HepG2 (cell line): Measurements from ENCODE around the gene TENT5A. TPM values are rescaled to one million over a fixed set of nuclear protein-coding genes. Genes with fewer than 3 reads are reported as not detected.

ENCODE experiments used
- AKAP8 ChIP-seq: sonication (generic); formaldehyde crosslinking; IDR thresholded peaks from 2 replicates; pipeline ENCODE4 v1.5.1; 2020; ENCODE audit warnings: mild to moderate bottlenecking, missing genetic modification reagents
- ASH2L ChIP-seq: fragments of 300-600, 200-600 bp; sonication (generic); IDR thresholded peaks from 2 replicates; pipeline ENCODE4 v1.7.0; 2017; ENCODE audit warnings: low read depth, mild to moderate bottlenecking, moderate library complexity, mixed read lengths, low read length; ENCODE audit not compliant: insufficient read length
- DMAP1 ChIP-seq: IDR thresholded peaks from 2 replicates; pipeline ENCODE4 v1.6.1; 2016
- MAZ ChIP-seq, 2 experiments: sonication (generic) in 1 of 2; formaldehyde crosslinking in 1 of 2; IDR thresholded peaks; 2 replicates each; pipeline versions ENCODE4 v1.5.0 to v1.6.1; 2012 to 2020; ENCODE audit warnings: low read depth in 2 of 2, mild to moderate bottlenecking in 2 of 2, borderline replicate concordance in 1 of 2, improper control_type of control experiment in 1 of 2, low read length in 1 of 2, missing genetic modification reagents in 1 of 2, moderate library complexity in 1 of 2
- MNT ChIP-seq: fragments of 450-650 bp; IDR thresholded peaks from 2 replicates; pipeline ENCODE4 v1.6.1; 2016
- RBFOX2 ChIP-seq: fragments of 200-400 bp; formaldehyde crosslinking; IDR thresholded peaks from 2 replicates; pipeline ENCODE4 v1.6.1; 2017; ENCODE audit warnings: low read depth, mild to moderate bottlenecking, low read length
- SMC3 ChIP-seq: IDR thresholded peaks from 2 replicates; pipeline ENCODE4 v1.6.1; 2011; ENCODE audit warnings: low read length, improper control_type of control experiment
- TBP ChIP-seq: sonication (generic); formaldehyde crosslinking; IDR thresholded peaks from 2 replicates; pipeline ENCODE4 v1.5.0; 2020; ENCODE audit warnings: missing genetic modification reagents
- THAP9 ChIP-seq: sonication (generic); formaldehyde crosslinking; IDR thresholded peaks from 2 replicates; pipeline ENCODE4; 2020; ENCODE audit warnings: missing genetic modification reagents, mild to moderate bottlenecking, borderline replicate concordance
- ZMYM4 ChIP-seq: sonication (generic); formaldehyde crosslinking; IDR thresholded peaks from 2 replicates; pipeline ENCODE4 v1.8.1; 2023; ENCODE audit warnings: mild to moderate bottlenecking, missing genetic modification reagents
- ZNF234 ChIP-seq: sonication (generic); formaldehyde crosslinking; conservative IDR thresholded peaks from 2 replicates; pipeline ENCODE4 v1.5.1; 2020; ENCODE audit warnings: mild to moderate bottlenecking, missing genetic modification reagents
- ZNF264 ChIP-seq: sonication (generic); formaldehyde crosslinking; IDR thresholded peaks from 2 replicates; pipeline ENCODE4 v1.4.0; 2020; ENCODE audit warnings: missing genetic modification reagents
- ZNF326 ChIP-seq: sonication (generic); formaldehyde crosslinking; IDR thresholded peaks from 2 replicates; pipeline ENCODE4 v1.4.0; 2020; ENCODE audit warnings: missing genetic modification reagents, borderline replicate concordance
- ZNF337 ChIP-seq: sonication (generic); formaldehyde crosslinking; IDR thresholded peaks from 2 replicates; pipeline ENCODE4 v1.5.1; 2020; ENCODE audit warnings: missing genetic modification reagents, low read depth, mild to moderate bottlenecking, borderline replicate concordance
- ZNF414 ChIP-seq: sonication (generic); formaldehyde crosslinking; IDR thresholded peaks from 2 replicates; pipeline ENCODE4 v1.5.0; 2020; ENCODE audit warnings: missing genetic modification reagents
- ZNF484 ChIP-seq: sonication (generic); formaldehyde crosslinking; IDR thresholded peaks from 2 replicates; pipeline ENCODE4 v1.5.1; 2020; ENCODE audit warnings: mild to moderate bottlenecking, low read depth, missing genetic modification reagents, borderline replicate concordance
- ZNF75D ChIP-seq: sonication (generic); formaldehyde crosslinking; IDR thresholded peaks from 2 replicates; pipeline ENCODE4 v1.8.1; 2023; ENCODE audit warnings: missing genetic modification reagents, mild to moderate bottlenecking, borderline replicate concordance
- polyA plus RNA-seq, 8 experiments: library from polyadenylated mRNA; depleted of rRNA in 3 of 8; stranded (reverse) in 7 of 8; unstranded in 1 of 8; fragments of >200 nt; fragmentation: Illumina TruSeq in 4 of 8; extraction: Trizol in 4 of 8; gene quantifications; 2 replicates each; pipeline versions ENCODE4 v1.2.1 to v1.2.3, GENCODE V29; 2011 to 2016; ENCODE audit warnings: low read depth in 4 of 8, missing spikeins in 1 of 8, mixed read lengths in 1 of 8; ENCODE audit not compliant: insufficient read depth in 1 of 8
- total RNA-seq, 5 experiments: library from RNA; depleted of rRNA; stranded (reverse); fragments of >200 nt; fragmentation: Illumina TruSeq; extraction: Trizol; gene quantifications; 2 replicates each; pipeline ENCODE4 v1.2.3, GENCODE V29; 2016; ENCODE audit warnings: low read depth in 1 of 5

The TENT5A gene
- total and polyA plus RNA-seq, 2 of the 13 experiments (the other 11 are each of a cell fraction or from before 2014, with no cell fraction given) = 8.0 to 13.8 TPM

- TF ChIP-seq THAP9 (CRISPR knock-in tag) = no peak
- no peak for TF ChIP-seq ZNF484 (CRISPR knock-in tag)
- peak; percentile 75 for TF ChIP-seq ZMYM4 (CRISPR knock-in tag)
- peak; percentile 24 for TF ChIP-seq ASH2L
- TF ChIP-seq ZNF326 (CRISPR knock-in tag) = no peak
- TF ChIP-seq ZNF264 (CRISPR knock-in tag) = no peak
- TF ChIP-seq ZNF414 (CRISPR knock-in tag) = no peak
- no peak for TF ChIP-seq ZNF75D
- TF ChIP-seq ZNF337 (CRISPR knock-in tag) = no peak
- TF ChIP-seq MNT = no peak
- TF ChIP-seq AKAP8 = no peak
- no peak for TF ChIP-seq TBP (CRISPR knock-in tag)
- no peak for TF ChIP-seq ZNF234 (CRISPR knock-in tag)
- TF ChIP-seq RBFOX2 = no peak
- no peak for TF ChIP-seq SMC3
- no peak for TF ChIP-seq DMAP1 (CRISPR knock-in tag)
- TF ChIP-seq MAZ (IDR thresholded peaks at IDR 0.05; ENCODE audit: borderline replicate concordance, low read depth, low read length) = no peak
- TF ChIP-seq MAZ (CRISPR knock-in tag; IDR thresholded peaks at IDR 0.05; ENCODE audit: low read depth) = no peak
These were observed 22.1 kb upstream of the TENT5A start (continued) for GRCh38 chr6:81774542-81774941.
